ENCODE data around the gene PYHIN1. TPM values are rescaled to one million over a fixed set of nuclear protein-coding genes. Genes with fewer than 3 reads are reported as not detected.
"Not testable (repeated sequence)": the region's sequence is repeated elsewhere in the genome, so short reads cannot be mapped to it uniquely, and the experiment has no call there.

The PYHIN1 gene
- total RNA-seq, 4 donors from 2014 or later = 0.84 to 2.0 (median 1.2) TPM; not detected in 1

- no peaks in the 10 kb centered on the region for H3K27me3 ChIP-seq
- no peak for ATAC-seq
- peak overlapping the region in 3 of 4 donors; percentile 72 to 82 (median 73) for H3K27ac ChIP-seq
- H3K4me1 ChIP-seq = peaks cover 0 to 9% (median 0%) of the 10 kb centered on the region in 3 donors
- H3K9me3 ChIP-seq = no peaks in the 10 kb centered on the region
- 36 to 53% methylated on average over 4 of the region's 4 CpGs for WGBS, 2 donors (ENCODE audit: low coverage in 1 of 2)
- H3K36me3 ChIP-seq = no peaks in the 10 kb centered on the region
- H3K4me3 ChIP-seq = no peak overlapping the region
- TF ChIP-seq POLR2A (IDR thresholded peaks at IDR 0.05) (no peak), POLR2AphosphoS5 (IDR thresholded peaks at IDR 0.05) (no peak), EP300 (IDR thresholded peaks at IDR 0.05) (no peak)
- TF ChIP-seq, protein P1, sequence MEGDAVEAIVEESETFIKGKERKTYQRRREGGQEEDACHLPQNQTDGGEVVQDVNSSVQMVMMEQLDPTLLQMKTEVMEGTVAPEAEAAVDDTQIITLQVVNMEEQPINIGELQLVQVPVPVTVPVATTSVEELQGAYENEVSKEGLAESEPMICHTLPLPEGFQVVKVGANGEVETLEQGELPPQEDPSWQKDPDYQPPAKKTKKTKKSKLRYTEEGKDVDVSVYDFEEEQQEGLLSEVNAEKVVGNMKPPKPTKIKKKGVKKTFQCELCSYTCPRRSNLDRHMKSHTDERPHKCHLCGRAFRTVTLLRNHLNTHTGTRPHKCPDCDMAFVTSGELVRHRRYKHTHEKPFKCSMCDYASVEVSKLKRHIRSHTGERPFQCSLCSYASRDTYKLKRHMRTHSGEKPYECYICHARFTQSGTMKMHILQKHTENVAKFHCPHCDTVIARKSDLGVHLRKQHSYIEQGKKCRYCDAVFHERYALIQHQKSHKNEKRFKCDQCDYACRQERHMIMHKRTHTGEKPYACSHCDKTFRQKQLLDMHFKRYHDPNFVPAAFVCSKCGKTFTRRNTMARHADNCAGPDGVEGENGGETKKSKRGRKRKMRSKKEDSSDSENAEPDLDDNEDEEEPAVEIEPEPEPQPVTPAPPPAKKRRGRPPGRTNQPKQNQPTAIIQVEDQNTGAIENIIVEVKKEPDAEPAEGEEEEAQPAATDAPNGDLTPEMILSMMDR (IDR thresholded peaks at IDR 0.05) = no peak
Observed at GRCh38 chr1:159008744-159009188, 77.4 kb downstream of the PYHIN1 start.

DNA sequence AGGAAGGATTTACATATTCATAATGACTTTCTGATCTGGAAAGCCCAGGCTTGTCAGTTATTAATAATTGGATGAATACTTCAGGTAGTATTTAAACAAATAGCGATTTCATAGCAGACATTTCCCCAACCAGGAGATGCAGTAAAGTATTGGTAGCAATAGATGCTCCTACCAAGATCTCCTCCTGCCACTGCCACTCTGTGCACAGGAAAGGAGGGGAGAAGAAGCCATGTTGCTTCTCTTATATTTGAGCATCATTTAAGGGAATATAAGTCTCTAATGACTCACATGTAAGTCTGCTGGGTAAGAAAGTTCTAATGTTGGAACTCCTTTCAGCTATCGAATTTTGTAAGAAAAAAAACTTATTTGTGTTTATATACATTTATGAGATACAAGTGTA lies 77.9 kb downstream of the PYHIN1 start:
- no peak for ATAC-seq
- peaks cover 0 to 12% (median 0%) of the 10 kb centered on the region in 3 donors for H3K4me1 ChIP-seq
- H3K4me3 ChIP-seq = peak overlapping the region; percentile 48 to 71
- no peaks in the 10 kb centered on the region for H3K36me3 ChIP-seq
- 64 to 65% methylated on average over 2 of the region's 2 CpGs for WGBS, 2 donors (ENCODE audit: low coverage in 1 of 2)
- H3K27ac ChIP-seq = peak overlapping the region; percentile 72 to 82 (median 78)
- TF ChIP-seq POLR2A (IDR thresholded peaks at IDR 0.05) (no peak), EP300 (IDR thresholded peaks at IDR 0.05) (no peak), POLR2AphosphoS5 (IDR thresholded peaks at IDR 0.05) (no peak)
- TF ChIP-seq, protein P1 (IDR thresholded peaks at IDR 0.05) = no peak
- H3K27me3 ChIP-seq = no peaks in the 10 kb centered on the region
- H3K9me3 ChIP-seq = no peaks in the 10 kb centered on the region

DNA sequence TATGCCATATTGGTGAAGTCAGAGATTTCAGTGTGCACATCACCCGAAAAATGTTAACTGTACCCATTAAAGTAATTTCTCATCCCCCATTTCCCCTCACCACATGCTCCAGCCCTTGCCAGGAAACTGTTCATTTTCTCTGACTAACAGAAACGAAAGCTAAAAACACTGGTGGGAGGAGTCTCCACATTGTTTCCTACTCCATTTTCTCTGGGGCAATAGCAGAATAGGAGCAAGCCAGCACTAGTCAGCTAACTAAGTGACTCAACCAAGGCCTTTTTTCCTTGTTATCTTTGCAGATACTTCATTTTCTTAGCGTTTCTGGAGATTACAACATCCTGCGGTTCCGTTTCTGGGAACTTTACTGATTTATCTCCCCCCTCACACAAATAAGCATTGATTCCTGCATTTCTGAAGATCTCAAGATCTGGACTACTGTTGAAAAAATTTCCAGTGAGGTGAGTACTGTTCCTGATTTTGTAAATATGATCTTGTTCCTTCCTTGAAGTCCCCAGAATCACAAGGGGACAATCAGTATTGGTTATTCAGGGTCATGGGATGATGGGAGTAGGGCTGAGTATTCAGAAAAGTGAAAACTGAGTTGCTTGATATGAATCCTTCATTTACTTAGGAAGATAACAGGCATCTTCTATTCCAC lies 78.5 kb downstream of the PYHIN1 start, which contains the start of gene IFI16:
IFI16 (plus strand) TSS at position 204 of the 658 bp plus-strand sequence. CDS start 4,774 bp downstream, outside the sequence.
- TF ChIP-seq POLR2AphosphoS5 (IDR thresholded peaks at IDR 0.05) (peak; percentile 67), POLR2A (IDR thresholded peaks at IDR 0.05) (peak in 1 of 2 donors; percentile 36)
- TF ChIP-seq, protein P1 (IDR thresholded peaks at IDR 0.05) = no peak
- peak within 1 kb of the TSS; percentile 48 to 71 for H3K4me3 ChIP-seq
- 12 to 38% methylated on average over 4 to 5 of the region's 5 CpGs for WGBS, 2 donors (ENCODE audit: low coverage in 1 of 2)

DNA sequence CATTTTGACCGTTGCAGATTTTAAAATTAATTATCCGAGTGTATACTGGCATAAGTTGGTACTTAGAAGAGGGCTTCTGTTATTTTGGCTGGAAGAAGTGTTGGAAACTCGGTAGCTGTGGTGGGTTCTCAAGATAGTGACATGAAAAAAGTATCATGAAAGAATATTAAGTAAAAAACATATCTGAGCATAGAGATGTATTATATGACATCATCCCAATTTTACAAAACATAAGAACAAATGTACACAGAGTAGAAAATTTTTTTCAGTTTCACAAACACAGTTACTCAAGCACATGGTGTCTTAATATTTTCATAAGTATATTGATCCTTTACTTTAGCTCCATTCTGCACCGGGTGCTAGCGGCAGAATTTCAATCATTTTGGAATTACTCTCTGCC lies 79.0 kb downstream of the PYHIN1 start:
- Histone ChIP-seq H3K4me3 (peak overlapping the region; percentile 48 to 71), H3K27ac (peak overlapping the region; percentile 72 to 82 (median 78)), H3K9me3 (no peaks in the 10 kb centered on the region), H3K27me3 (no peaks in the 10 kb centered on the region), H3K4me1 (peaks cover 0 to 18% (median 0%) of the 10 kb centered on the region in 3 donors), H3K36me3 (no peaks in the 10 kb centered on the region)
- TF ChIP-seq, protein P1 (IDR thresholded peaks at IDR 0.05) = no peak
- TF ChIP-seq POLR2A (IDR thresholded peaks at IDR 0.05) = no peak
- no peak for TF ChIP-seq POLR2AphosphoS5 (IDR thresholded peaks at IDR 0.05)
- no peak for TF ChIP-seq EP300 (IDR thresholded peaks at IDR 0.05)
- no peak for ATAC-seq
- WGBS, 2 donors (ENCODE audit: low coverage in 1 of 2) = 27 to 55% methylated on average over 5 of the region's 5 CpGs

More for the DNA sequence above, 78.5 kb downstream of the PYHIN1 start, which contains the start of gene IFI16:
- H3K4me1 ChIP-seq = peaks cover 0 to 13% (median 0%) of the 10 kb centered on the region in 3 donors
- no peaks in the 10 kb centered on the region for H3K27me3 ChIP-seq
- ATAC-seq = peak; percentile 92
- no peaks in the 10 kb centered on the region for H3K36me3 ChIP-seq
- H3K9me3 ChIP-seq = no peaks in the 10 kb centered on the region
- peak within 1 kb of the TSS; percentile 72 to 82 (median 78) for H3K27ac ChIP-seq

- Histone ChIP-seq H3K4me3 (peak overlapping the region; percentile 48 to 71), H3K4me1 (peaks cover 0 to 24% (median 3%) of the 10 kb centered on the region in 3 donors), H3K27ac (peak overlapping the region; percentile 72 to 82 (median 78))
- WGBS, 2 donors (ENCODE audit: low coverage in 1 of 2) = 42 to 53% methylated on average over 8 to 9 of the region's 9 CpGs
- not testable (repeated sequence) for H3K36me3 ChIP-seq, H3K9me3 ChIP-seq, ATAC-seq, H3K27me3 ChIP-seq
Observed at GRCh38 chr1:159011001-159011400, 79.6 kb downstream of the PYHIN1 start.

Measured in gastroesophageal sphincter (tissue), 4 donors.